H54 (cell line): ENCODE data around the gene FBXL5.

Experiments used
- DNase-seq: peaks from one replicate; pipeline ENCODE4 v3.0.0; 2011; ENCODE audit warnings: low spot score, mixed read lengths; ENCODE audit not compliant: insufficient read length
- FAIRE-seq: peaks from 3 replicates; lab custom pipeline; 2011; peaks lifted over from hg19 to GRCh38; lab: Jason Lieb, UNC
- POLR2A ChIP-seq: IDR thresholded peaks from 2 replicates; pipeline ENCODE4 v1.6.1; 2011; ENCODE audit warnings: low read depth, mild to moderate bottlenecking, low read length

Gene FBXL5, protein sequence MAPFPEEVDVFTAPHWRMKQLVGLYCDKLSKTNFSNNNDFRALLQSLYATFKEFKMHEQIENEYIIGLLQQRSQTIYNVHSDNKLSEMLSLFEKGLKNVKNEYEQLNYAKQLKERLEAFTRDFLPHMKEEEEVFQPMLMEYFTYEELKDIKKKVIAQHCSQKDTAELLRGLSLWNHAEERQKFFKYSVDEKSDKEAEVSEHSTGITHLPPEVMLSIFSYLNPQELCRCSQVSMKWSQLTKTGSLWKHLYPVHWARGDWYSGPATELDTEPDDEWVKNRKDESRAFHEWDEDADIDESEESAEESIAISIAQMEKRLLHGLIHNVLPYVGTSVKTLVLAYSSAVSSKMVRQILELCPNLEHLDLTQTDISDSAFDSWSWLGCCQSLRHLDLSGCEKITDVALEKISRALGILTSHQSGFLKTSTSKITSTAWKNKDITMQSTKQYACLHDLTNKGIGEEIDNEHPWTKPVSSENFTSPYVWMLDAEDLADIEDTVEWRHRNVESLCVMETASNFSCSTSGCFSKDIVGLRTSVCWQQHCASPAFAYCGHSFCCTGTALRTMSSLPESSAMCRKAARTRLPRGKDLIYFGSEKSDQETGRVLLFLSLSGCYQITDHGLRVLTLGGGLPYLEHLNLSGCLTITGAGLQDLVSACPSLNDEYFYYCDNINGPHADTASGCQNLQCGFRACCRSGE

DNA sequence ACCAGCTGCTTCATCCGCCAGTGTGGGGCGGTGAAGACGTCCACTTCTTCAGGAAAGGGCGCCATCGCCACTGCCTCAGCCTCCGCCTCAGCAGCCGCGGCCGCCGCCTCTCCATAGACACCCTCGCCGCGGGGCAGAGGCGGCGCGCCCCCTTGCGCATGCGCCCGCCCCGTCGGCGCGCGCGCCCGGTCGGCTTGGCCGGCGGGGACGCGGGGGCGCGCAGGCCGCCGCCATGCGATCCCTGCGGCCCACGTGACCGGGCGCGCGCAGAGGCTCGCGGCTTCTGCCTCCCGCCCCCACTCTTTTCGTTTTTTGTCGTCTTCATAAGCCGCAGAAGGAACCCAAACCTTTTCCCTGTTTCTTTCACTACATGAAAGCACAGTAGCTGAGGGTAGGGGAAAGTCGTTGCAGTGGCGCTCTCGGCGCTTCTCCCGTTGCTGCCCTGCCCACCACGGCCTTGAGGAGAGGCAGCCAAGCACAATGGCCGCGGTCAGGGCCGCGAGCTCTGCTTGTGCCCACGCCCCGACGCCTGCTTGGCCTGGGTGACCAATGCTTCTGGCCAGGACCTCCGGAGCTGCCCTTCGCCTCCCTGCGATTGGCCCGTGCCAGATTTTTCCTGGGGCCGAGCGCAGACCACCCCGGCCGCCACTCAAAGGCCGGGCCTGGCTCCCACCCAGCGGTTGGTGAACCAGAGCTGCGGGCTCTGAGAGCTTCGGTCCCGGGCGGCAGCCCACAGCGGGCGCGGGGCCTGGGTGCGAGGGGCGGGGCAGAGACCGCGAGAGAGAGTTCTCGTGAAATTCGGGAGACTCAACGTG is at the start of gene FBXL5:
Gene FBXL5 (minus strand): TSS at position 135 of the 815 bp plus-strand sequence. CDS start 70 bp downstream, at position 65.
- TF ChIP-seq POLR2A, result peak; percentile 93
- FAIRE-seq (no peak), DNase-seq (peak; percentile 30)

DNA sequence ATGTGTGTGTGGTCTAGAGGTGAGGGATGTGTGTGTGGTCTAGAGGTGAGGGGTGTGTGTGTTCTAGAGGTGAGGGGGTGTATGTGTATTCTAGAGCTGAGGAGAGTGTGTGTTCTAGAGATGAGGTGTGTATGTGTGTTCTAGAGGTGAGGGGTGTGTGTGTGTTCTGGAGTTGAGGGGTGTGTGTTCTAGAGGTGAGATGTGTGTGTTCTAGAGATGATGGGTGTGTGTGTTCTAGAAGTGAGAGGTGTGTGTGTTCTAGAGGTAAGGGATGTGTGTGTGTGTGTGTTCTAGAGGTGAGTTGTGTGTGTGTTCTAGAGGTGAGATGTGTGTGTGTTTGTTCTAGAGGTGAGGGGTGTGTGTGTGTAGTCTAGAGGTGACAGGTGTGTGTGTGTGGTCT is 49.0 kb upstream of the FBXL5 start:
- no peak for DNase-seq
- TF ChIP-seq POLR2A, result no peak
- no peak for FAIRE-seq

DNA sequence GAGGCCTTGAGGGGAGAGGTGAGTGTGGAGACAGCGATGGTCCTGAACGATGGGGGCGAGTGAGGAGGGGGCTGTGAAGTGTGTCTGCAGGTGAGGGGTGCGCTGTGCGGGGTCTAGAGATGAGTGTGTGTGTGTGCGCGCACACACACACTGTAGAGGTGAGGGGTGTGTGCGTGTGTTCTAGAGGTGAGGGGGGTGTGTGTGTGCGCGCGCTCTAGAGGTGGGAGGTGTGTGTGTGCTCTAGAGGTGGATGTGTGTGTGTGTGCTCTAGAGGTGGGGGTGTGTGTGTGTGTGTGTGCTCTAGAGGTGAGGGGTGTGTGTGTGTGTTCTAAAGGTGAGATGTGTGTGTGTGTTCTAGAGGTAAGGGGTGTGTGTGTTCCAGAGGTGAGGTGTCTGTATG is 48.3 kb upstream of the FBXL5 start:
- DNase-seq (no peak), FAIRE-seq (no peak)
- no peak for TF ChIP-seq POLR2A

DNA sequence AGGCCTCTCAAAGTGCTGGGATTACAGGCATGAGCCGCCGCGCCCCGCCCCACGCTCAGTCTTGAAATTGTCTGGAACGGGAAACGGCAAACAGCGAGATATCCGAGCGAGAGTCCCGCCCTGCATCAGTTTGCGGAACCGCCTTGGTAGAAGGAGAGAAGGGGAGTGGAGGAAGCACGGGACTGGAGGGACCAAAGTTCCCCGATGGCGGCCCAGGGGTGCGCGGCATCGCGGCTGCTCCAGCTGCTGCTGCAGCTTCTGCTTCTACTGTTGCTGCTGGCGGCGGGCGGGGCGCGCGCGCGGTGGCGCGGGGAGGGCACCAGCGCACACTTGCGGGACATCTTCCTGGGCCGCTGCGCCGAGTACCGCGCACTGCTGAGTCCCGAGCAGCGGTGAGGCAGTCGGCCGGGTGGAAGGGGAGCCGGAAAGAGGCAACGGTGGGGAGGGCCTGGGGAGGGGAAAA is 47.8 kb upstream of the FBXL5 start, which contains the start of gene BST1:
Gene BST1 (plus strand): TSS at position 125 of the 463 bp plus-strand sequence. CDS start 80 bp downstream, at position 205.
- DNase-seq (no peak), FAIRE-seq (no peak)
- TF ChIP-seq POLR2A, result no peak

DNA sequence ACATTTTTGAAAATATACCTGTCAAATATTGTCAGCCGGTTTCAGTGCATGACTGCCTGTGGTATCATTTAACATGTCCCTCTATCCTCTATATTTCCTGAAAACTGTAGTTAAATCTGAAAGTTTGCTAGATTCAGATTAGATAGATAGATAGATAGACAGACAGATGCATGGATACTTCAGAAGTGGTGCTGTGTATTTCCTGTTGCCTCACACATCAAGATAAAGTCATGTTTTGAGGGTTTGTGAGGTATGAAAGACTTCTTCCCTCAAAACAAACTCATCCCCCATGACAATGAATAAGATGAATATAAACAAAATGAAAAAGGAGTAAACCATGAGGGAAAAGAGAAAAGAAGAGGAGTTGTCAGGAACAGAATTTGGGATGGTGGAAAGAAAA is 41.7 kb upstream of the FBXL5 start:
- DNase-seq (no peak), FAIRE-seq (no peak)
- no peak for TF ChIP-seq POLR2A

GRCh38 chr4:15695729-15696128 is 40.6 kb upstream of the FBXL5 start:
- TF ChIP-seq POLR2A, result no peak
- DNase-seq, result no peak
- FAIRE-seq, result no peak

GRCh38 chr4:15695240-15695699 is 40.1 kb upstream of the FBXL5 start:
- FAIRE-seq (peak; percentile 99), DNase-seq (peak; percentile 45)
- no peak for TF ChIP-seq POLR2A

GRCh38 chr4:15694431-15694830 is 39.3 kb upstream of the FBXL5 start:
- no peak for FAIRE-seq
- no peak for TF ChIP-seq POLR2A
- DNase-seq, result no peak

GRCh38 chr4:15692602-15693001 is 37.4 kb upstream of the FBXL5 start:
- FAIRE-seq, result no peak
- no peak for TF ChIP-seq POLR2A
- DNase-seq, result no peak

- DNase-seq (no peak), FAIRE-seq (no peak)
- no peak for TF ChIP-seq POLR2A
Measured at GRCh38 chr4:15691346-15692135, 36.4 kb upstream of the FBXL5 start.

- TF ChIP-seq POLR2A, result no peak
- FAIRE-seq, result peak; percentile 77
- no peak for DNase-seq
Measured at GRCh38 chr4:15690020-15690809, 35.1 kb upstream of the FBXL5 start.

GRCh38 chr4:15689540-15689939 is 34.4 kb upstream of the FBXL5 start:
- TF ChIP-seq POLR2A, result no peak
- no peak for FAIRE-seq
- no peak for DNase-seq

DNA sequence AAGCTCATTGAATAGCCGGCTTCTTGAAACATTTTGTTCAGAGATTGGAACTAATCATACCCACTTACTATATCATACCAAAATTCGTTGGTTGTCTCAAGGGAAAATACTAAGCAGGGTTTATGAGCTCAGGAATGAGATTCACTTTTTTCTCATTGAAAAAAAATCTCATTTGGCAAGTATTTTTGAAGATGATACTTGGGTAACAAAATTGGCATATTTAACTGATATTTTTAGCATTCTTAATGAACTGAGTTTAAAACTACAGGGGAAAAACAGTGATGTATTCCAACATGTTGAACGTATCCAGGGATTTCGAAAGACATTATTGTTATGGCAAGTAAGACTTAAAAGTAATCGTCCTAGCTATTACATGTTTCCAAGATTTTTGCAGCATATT is 32.9 kb upstream of the FBXL5 start:
- DNase-seq (no peak), FAIRE-seq (no peak)
- TF ChIP-seq POLR2A, result no peak
